Adipocyte (in vitro differentiated cells): ENCODE data around the gene PEAK1.

Experiments used
- DNase-seq: peaks from one replicate; pipeline ENCODE4 v3.0.0-alpha.2; 2015; ENCODE audit warnings: low read depth
- H3K27me3 ChIP-seq: replicated peaks from 2 replicates; pipeline ENCODE4 v1.7.0; 2013; ENCODE audit warnings: mild to moderate bottlenecking, low read length, moderate library complexity; ENCODE audit not compliant: control insufficient read depth, insufficient read depth
- H3K36me3 ChIP-seq: 2 replicates; pipeline ENCODE4 v1.7.0; 2013; ENCODE audit warnings: low read length, mild to moderate bottlenecking, moderate library complexity; ENCODE audit not compliant: control insufficient read depth, insufficient read depth, severe bottlenecking
- H3K4me1 ChIP-seq: 2 replicates; pipeline ENCODE4 v1.7.0; 2013; ENCODE audit warnings: mild to moderate bottlenecking, low read length, moderate library complexity; ENCODE audit not compliant: control insufficient read depth, insufficient read depth
- H3K4me3 ChIP-seq: 2 replicates; pipeline ENCODE4 v1.7.0; 2013; ENCODE audit warnings: mild to moderate bottlenecking, low read length, moderate library complexity
- H3K9ac ChIP-seq: 2 replicates; pipeline ENCODE4 v1.7.0; 2013; ENCODE audit warnings: mild to moderate bottlenecking, low read length, moderate library complexity
- H3K9me3 ChIP-seq: 2 replicates; pipeline ENCODE4 v1.7.0; 2013; ENCODE audit warnings: mild to moderate bottlenecking, low read length, moderate library complexity; ENCODE audit not compliant: control insufficient read depth

Gene PEAK1

DNA sequence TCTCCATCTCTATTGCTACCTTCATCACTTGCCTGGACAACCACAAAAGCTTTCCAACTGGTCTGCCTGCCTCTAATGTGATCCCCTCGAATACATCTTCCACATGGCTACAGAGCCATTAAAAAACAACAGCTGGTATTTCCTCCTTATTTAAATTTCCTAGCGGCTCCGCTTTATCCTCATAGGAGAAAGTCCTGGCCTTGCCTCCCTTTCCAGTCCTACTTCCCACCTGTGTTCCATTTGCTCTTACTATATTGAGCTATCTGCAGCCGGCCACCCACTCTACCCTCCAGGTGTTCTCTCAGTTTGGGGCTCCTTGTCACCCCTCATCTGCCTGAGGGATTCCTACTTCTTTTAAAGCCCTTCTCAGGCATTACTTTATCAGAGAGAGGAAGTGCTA, 299.3 kb downstream of the PEAK1 start:
- H3K4me1 ChIP-seq, result peaks cover 24% of the 10 kb centered on the region
- no peaks in the 10 kb centered on the region for H3K36me3 ChIP-seq
- no peaks in the 10 kb centered on the region for H3K9me3 ChIP-seq
- H3K4me3 ChIP-seq, result no peak overlapping the region
- DNase-seq, result no peak
- H3K27me3 ChIP-seq, result no peaks in the 10 kb centered on the region
- H3K9ac ChIP-seq, result no peak overlapping the region

GRCh38 chr15:77119446-77119845, 300.5 kb downstream of the PEAK1 start:
- Histone ChIP-seq H3K4me3 (peak overlapping the region; percentile 44), H3K36me3 (peaks cover 7% of the 10 kb centered on the region), H3K27me3 (no peaks in the 10 kb centered on the region), H3K4me1 (peaks cover 24% of the 10 kb centered on the region), H3K9ac (peak overlapping the region; percentile 65), H3K9me3 (no peaks in the 10 kb centered on the region)
- peak; percentile 35 for DNase-seq

GRCh38 chr15:77118882-77119321, 301.0 kb downstream of the PEAK1 start:
- peak overlapping the region; percentile 65 for H3K9ac ChIP-seq
- H3K27me3 ChIP-seq, result no peaks in the 10 kb centered on the region
- peak overlapping the region; percentile 44 for H3K4me3 ChIP-seq
- peak; percentile 91 for DNase-seq
- H3K36me3 ChIP-seq, result peaks cover 12% of the 10 kb centered on the region
- H3K4me1 ChIP-seq, result peaks cover 24% of the 10 kb centered on the region
- no peaks in the 10 kb centered on the region for H3K9me3 ChIP-seq

GRCh38 chr15:77115179-77115578, 304.7 kb downstream of the PEAK1 start:
- H3K4me1 ChIP-seq, result peaks cover 37% of the 10 kb centered on the region
- H3K36me3 ChIP-seq, result peaks cover 23% of the 10 kb centered on the region
- H3K27me3 ChIP-seq, result no peaks in the 10 kb centered on the region
- no peak overlapping the region for H3K4me3 ChIP-seq
- H3K9ac ChIP-seq, result no peak overlapping the region
- DNase-seq, result no peak
- H3K9me3 ChIP-seq, result no peaks in the 10 kb centered on the region

DNA sequence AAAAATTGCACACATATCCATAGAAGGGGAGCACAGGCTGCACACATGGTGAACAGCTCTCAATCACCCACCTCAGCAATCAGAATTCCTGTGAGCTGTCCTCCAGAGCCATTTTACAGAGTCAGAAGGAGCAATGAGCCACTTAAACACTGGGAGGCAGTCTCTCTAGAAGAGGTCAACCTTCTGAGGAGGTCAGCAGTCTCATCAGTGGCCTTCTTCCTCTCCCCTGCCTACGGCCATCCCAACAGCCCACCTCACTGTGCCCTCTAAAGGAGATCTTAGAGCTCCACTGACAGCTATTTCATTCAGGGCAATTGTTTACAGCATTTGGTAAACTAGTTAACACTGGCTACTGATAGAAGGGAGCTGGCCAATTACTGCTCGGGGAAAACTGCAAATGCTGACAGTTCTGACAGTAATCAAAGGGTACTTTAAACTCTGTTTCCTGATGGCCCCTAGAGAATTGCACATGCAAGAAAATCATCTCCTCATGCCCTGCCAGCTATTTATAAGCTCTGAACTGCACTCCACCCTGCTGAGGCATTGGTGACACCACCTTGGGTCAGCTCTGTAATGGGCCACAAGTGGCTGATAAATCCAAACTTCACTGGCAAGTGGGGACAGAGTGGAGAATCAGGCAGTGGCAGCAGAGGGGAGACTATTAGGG, 306.9 kb downstream of the PEAK1 start:
- no peaks in the 10 kb centered on the region for H3K9me3 ChIP-seq

DNA sequence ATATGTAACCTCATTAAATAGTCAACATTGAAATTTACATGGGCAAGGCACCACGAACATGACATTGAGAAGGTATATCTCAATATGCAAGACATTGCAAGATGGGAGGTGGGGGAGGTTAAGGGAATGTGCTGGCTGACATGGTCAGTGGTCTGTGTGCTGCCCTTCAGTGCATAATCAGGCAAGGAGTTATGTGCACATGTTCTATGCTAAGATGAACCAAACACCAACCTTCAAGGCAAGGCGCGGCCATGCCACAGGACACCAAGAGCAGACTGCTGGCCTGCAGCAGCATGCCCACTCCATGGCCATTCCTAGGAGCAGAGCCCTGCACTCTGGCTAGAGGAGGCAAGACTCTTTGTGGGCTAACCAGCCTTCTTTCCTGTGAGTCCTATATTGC, 308.1 kb downstream of the PEAK1 start:
- no peak overlapping the region for H3K4me3 ChIP-seq
- H3K4me1 ChIP-seq, result peaks cover 33% of the 10 kb centered on the region
- H3K9me3 ChIP-seq, result no peaks in the 10 kb centered on the region
- H3K36me3 ChIP-seq, result peaks cover 23% of the 10 kb centered on the region
- no peak overlapping the region for H3K9ac ChIP-seq
- no peaks in the 10 kb centered on the region for H3K27me3 ChIP-seq
- no peak for DNase-seq

More for the DNA sequence above, 306.9 kb downstream of the PEAK1 start:
- H3K4me3 ChIP-seq, result no peak overlapping the region
- H3K27me3 ChIP-seq, result no peaks in the 10 kb centered on the region
- peaks cover 24% of the 10 kb centered on the region for H3K4me1 ChIP-seq
- no peak for DNase-seq
- H3K9ac ChIP-seq, result peak overlapping the region; percentile 13
- H3K36me3 ChIP-seq, result peaks cover 23% of the 10 kb centered on the region

GRCh38 chr15:77107531-77108355, 312.2 kb downstream of the PEAK1 start:
- Histone ChIP-seq H3K9ac (peak overlapping the region; percentile 62), H3K4me3 (peak overlapping the region; percentile 19), H3K36me3 (peaks cover 6% of the 10 kb centered on the region), H3K27me3 (no peaks in the 10 kb centered on the region), H3K4me1 (peaks cover 54% of the 10 kb centered on the region), H3K9me3 (no peaks in the 10 kb centered on the region)
- DNase-seq, result peak; percentile 72

- Histone ChIP-seq H3K36me3 (peaks cover 6% of the 10 kb centered on the region), H3K4me3 (peak overlapping the region; percentile 19), H3K9ac (peak overlapping the region; percentile 62), H3K4me1 (peaks cover 50% of the 10 kb centered on the region), H3K9me3 (no peaks in the 10 kb centered on the region), H3K27me3 (no peaks in the 10 kb centered on the region)
- DNase-seq, result peak; percentile 45
These were observed 312.8 kb downstream of the PEAK1 start for GRCh38 chr15:77107068-77107467.

DNA sequence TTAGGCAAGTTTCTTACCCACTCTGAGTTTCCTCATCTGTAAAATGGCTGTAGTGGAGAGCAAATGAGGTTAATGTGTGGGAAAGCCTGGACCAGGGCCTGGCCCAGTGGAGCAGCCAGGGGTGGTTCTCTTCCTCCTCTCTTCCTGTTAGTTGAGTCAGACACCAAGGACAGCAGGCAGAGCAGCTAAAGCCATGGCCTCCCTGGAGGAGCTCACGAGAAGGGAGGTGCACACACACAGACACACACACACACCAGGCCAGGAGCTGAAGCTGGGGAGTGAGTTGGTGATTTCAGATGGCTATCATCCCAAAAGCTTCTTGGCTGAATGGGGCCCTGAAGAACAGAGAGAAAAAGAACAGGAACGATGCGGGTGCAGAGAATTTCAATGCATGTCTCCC, 315.7 kb downstream of the PEAK1 start:
- no peak for DNase-seq
- Histone ChIP-seq H3K36me3 (no peaks in the 10 kb centered on the region), H3K9ac (peak overlapping the region; percentile 50), H3K4me3 (no peak overlapping the region), H3K9me3 (no peaks in the 10 kb centered on the region), H3K27me3 (no peaks in the 10 kb centered on the region), H3K4me1 (peaks cover 50% of the 10 kb centered on the region)

- no peak for DNase-seq
- no peaks in the 10 kb centered on the region for H3K27me3 ChIP-seq
- no peaks in the 10 kb centered on the region for H3K9me3 ChIP-seq
- no peaks in the 10 kb centered on the region for H3K36me3 ChIP-seq
- H3K9ac ChIP-seq, result no peak overlapping the region
- H3K4me3 ChIP-seq, result no peak overlapping the region
- peaks cover 17% of the 10 kb centered on the region for H3K4me1 ChIP-seq
These were observed 320.0 kb downstream of the PEAK1 start for GRCh38 chr15:77099741-77100463.

GRCh38 chr15:77098572-77098971, 321.3 kb downstream of the PEAK1 start:
- Histone ChIP-seq H3K9ac (no peak overlapping the region), H3K27me3 (no peaks in the 10 kb centered on the region), H3K9me3 (no peaks in the 10 kb centered on the region)

More at GRCh38 chr15:77098572-77098971, 321.3 kb downstream of the PEAK1 start:
- no peak for DNase-seq
- Histone ChIP-seq H3K36me3 (no peaks in the 10 kb centered on the region), H3K4me3 (no peak overlapping the region), H3K4me1 (peaks cover 5% of the 10 kb centered on the region)
